Suprapubic skin (tissue), 4 donors: Measurements from ENCODE around the gene LPIN3.

ENCODE experiments used
- POLR2A ChIP-seq, 2 donors: fragments of 450-650 bp; IDR thresholded peaks; one replicate each; pipeline ENCODE4 v1.6.1; 2017; ENCODE audit warnings: antibody characterized with exemption in 2 of 2, mild to moderate bottlenecking in 2 of 2, moderate library complexity in 2 of 2
- POLR2AphosphoS5 ChIP-seq, 3 donors: sonication (generic); formaldehyde crosslinking; IDR thresholded peaks; one replicate each; pipeline ENCODE4 v1.6.1; 2017; ENCODE audit warnings: antibody characterized with exemption in 3 of 3
- TF ChIP-seq, protein P1 (sequence below), 2 donors: fragments of 200-600 bp in 1 of 2; fragments of 450-650 bp in 1 of 2; sonication (generic) in 1 of 2; IDR thresholded peaks; one replicate each; pipeline ENCODE4 v1.5.1; 2016 to 2019; ENCODE audit warnings: antibody characterized with exemption in 2 of 2, mild to moderate bottlenecking in 1 of 2, moderate library complexity in 1 of 2

DNA sequence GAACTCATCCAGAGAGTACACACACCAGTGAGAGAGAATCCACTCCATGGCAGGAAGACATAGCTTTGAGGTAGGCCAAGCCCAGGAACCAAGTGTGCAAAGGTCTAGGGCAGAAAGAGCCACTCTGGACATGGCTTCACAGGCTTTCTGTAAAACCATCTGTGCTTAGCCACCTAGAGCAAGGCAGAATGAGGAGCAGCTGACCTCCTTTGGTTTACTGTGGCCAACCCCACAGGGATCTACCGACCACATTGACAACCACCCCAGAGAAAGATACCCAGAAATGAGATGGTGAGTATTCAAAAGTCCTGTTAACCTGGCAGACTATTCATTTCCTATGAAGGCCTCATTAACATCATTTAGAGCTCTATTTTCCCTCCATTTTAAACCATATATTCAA is 33.6 kb upstream of the LPIN3 start:
- TF ChIP-seq, protein P1, sequence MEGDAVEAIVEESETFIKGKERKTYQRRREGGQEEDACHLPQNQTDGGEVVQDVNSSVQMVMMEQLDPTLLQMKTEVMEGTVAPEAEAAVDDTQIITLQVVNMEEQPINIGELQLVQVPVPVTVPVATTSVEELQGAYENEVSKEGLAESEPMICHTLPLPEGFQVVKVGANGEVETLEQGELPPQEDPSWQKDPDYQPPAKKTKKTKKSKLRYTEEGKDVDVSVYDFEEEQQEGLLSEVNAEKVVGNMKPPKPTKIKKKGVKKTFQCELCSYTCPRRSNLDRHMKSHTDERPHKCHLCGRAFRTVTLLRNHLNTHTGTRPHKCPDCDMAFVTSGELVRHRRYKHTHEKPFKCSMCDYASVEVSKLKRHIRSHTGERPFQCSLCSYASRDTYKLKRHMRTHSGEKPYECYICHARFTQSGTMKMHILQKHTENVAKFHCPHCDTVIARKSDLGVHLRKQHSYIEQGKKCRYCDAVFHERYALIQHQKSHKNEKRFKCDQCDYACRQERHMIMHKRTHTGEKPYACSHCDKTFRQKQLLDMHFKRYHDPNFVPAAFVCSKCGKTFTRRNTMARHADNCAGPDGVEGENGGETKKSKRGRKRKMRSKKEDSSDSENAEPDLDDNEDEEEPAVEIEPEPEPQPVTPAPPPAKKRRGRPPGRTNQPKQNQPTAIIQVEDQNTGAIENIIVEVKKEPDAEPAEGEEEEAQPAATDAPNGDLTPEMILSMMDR (IDR thresholded peaks at IDR 0.05) = no peak
- TF ChIP-seq POLR2A (IDR thresholded peaks at IDR 0.05) = no peak
- TF ChIP-seq POLR2AphosphoS5 (IDR thresholded peaks at IDR 0.05) = no peak
